Lower leg skin (tissue), 3 donors: Measurements from ENCODE around the gene MSI1.

Experiments used
- CTCF ChIP-seq, 3 donors: fragments of 450-650 bp; IDR thresholded peaks; one replicate each; pipeline ENCODE4 v1.5.1; 2016; ENCODE audit warnings: antibody characterized with exemption in 3 of 3, mild to moderate bottlenecking in 3 of 3, moderate library complexity in 2 of 3
- POLR2A ChIP-seq, 2 donors: fragments of 450-650 bp; IDR thresholded peaks; one replicate each; pipeline ENCODE4 v1.6.1; 2016 to 2017; ENCODE audit warnings: antibody characterized with exemption in 2 of 2, mild to moderate bottlenecking in 1 of 2, moderate library complexity in 1 of 2

GRCh38 chr12:120417917-120418580 is 49.1 kb upstream of the MSI1 start:
- TF ChIP-seq CTCF (IDR thresholded peaks at IDR 0.05) (no peak), POLR2A (IDR thresholded peaks at IDR 0.05) (no peak)
